HCEC 1CT (cell line): Measurements from ENCODE around the gene SSTR5.
"Not testable (repeated sequence)": the region's sequence is repeated elsewhere in the genome, so short reads cannot be mapped to it uniquely, and the experiment has no call there.

ENCODE experiments used
- DNase-seq: peaks from one replicate; pipeline ENCODE4 v3.0.0-alpha.2; 2017

SSTR5 gene

GRCh38 chr16:1072526-1073261 lies at the start of gene SSTR5:
Gene SSTR5 (plus strand): TSS chr16:1072747. CDS start chr16:1078869, 6,122 bp downstream.
- no peak for DNase-seq

- DNase-seq = no peak
Measured at GRCh38 chr16:1024138-1024537, 48.4 kb upstream of the SSTR5 start.

DNA sequence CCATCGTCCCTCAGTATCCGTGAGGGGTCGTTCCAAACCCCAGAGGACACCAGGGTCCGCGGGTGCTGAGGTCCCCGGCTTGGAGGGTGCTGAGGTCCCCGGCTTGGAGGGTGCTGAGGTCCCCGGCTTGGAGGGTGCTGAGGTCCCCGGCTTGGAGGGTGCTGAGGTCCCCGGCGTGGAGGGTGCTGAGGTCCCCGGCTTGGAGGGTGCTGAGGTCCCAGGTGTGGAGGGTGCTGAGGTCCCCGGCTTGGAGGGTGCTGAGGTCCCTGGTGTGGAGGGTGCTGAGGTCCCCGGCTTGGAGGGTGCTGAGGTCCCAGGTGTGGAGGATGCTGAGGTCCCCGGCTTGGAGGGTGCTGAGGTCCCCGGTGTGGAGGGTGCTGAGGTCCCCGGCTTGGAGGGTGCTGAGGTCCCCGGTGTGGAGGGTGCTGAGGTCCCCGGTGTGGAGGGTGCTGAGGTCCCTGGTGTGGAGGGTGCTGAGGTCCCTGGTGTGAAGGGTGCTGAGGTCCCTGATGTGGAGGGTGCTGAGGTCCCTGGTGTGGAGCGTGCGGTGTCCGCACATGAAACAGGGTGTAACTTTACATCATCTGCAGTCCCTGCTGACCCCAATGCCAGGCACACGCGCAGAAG lies 47.3 kb upstream of the SSTR5 start:
- not testable (repeated sequence) for DNase-seq

DNA sequence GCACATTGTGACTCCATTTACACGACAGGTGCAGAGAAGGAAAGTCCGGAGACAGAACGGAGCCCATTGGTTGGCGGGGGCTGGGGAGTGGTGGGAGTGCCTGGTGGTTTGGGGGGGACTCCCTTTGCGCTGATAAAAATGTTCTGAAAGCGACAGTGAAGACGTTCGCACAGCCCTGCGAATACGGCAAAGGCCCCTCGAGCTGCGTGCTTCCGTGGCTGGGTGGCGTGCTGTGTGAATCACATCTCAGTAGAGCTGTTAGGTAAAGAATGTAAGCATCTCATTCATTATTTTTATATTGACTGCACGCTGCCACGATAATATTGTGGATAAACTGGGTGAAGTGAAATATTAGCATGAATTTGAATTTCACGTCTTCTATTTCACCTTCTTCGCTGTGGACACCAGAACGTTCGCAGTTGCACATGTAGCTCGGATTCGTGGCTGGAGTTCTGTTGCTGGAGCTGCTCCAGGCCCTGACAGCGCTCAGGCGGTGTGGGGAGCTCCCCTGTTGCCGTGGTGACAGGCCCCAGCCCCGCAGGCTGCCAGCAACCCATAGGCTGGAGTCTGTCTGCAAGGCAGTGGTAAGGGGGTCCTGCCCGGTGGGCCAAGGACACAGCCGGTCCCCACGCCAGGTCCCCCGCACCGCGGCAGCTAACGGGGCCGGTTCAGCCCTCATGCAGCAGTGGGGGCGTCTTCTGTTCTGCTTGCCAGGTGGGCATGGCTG lies 46.3 kb upstream of the SSTR5 start:
- DNase-seq = no peak

GRCh38 chr16:1026784-1027500 lies 45.6 kb upstream of the SSTR5 start:
- DNase-seq = no peak

GRCh38 chr16:1027501-1027815 lies 45.1 kb upstream of the SSTR5 start:
- no peak for DNase-seq

GRCh38 chr16:1028056-1028455 lies 44.5 kb upstream of the SSTR5 start:
- DNase-seq = no peak

DNA sequence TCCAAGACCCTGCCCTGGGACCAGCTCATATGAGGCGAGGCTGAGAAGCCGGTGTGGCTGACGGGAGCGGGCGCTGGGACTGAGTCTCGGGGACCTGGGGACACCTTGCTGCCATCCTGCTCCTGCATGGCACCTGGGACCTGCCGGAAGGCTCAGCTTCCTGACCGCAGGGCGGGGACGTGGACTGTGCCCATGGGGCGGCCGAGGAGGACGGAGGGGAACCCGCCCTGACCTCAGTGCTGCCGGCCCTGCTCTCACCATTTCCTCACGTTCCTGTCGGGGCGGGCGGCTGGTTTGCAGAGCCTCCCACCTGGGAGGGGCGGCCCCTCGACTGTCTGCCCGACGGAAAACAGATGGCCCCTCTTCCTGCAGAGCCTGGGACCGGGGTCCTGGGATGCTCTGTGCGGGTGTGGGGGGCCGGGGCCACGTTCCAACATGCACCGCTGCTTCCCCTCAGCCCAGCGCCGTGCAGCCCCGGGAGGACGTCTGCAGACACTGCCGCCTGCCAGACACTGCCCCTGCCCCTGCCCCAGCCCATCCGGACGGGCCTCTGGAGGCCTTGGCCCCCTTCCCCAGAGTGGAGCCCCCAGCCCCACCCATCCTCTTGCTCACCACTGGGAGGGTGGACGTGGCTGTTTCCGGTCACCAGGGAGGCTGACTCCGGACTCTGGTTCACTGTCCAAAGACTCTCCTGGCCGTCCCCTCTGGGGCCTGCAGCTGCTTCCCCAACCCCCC lies 43.9 kb upstream of the SSTR5 start:
- no peak for DNase-seq

GRCh38 chr16:1029259-1029545 lies 43.3 kb upstream of the SSTR5 start:
- no peak for DNase-seq

GRCh38 chr16:1030473-1030901 lies 42.1 kb upstream of the SSTR5 start:
- DNase-seq = no peak

- no peak for DNase-seq
Measured at GRCh38 chr16:1031666-1032065, 40.9 kb upstream of the SSTR5 start.

DNA sequence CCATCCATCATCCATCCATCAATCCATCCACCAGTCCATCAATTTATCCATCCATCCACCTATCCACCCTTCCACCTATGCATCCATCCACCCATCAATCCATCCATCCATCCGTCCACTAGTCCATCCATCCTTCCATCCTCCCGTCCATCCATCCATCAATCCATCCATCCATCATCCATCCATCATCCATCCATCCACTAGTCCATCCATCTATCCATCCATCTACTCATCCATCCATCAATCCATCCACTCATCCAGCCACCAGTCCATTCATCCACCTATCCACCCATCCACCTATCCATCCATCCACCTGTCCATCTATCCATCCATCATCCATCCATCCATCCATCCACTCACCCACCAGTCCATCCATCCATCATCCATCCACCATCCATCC lies 39.9 kb upstream of the SSTR5 start:
- no peak for DNase-seq

GRCh38 chr16:1033128-1033679 lies 39.3 kb upstream of the SSTR5 start:
- no peak for DNase-seq

DNA sequence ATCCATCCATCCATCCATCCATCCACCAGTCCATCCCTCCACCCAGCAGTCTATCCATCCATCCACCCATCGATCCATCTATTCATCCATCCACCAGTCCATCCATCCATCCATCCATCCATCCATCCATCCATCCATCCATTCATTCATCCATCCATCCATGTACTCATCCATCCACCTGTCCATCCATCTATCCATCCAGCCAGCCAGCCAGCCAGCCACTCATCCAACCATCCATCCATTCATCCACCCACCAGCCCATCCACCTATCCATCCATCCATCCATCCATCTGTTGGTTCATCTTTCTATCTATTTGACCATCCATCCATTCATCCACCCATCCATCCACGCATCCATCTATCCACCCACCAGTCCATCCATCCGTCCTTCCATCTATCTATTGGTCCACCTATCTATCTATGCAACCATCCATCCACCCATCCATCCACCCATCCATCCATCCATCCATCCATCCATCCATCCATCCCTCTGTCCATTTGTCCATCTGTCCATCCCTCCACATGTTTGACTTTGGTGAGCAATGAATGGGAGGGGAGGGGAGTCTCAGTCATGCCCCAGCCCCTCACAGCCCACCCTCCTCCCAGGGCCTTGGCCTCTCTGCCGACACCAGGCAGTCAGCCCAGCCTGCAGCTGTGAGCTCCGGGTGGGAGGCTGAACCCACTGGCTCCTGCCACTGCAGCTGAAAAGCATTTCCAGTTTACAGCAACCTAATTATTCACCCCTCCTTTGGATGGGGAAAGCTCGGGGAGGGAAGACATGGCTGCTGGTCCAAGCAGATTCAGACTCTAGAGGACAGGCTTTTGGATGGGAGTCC lies 38.1 kb upstream of the SSTR5 start:
- DNase-seq = no peak

GRCh38 chr16:1035066-1035415 lies 37.5 kb upstream of the SSTR5 start:
- no peak for DNase-seq

DNA sequence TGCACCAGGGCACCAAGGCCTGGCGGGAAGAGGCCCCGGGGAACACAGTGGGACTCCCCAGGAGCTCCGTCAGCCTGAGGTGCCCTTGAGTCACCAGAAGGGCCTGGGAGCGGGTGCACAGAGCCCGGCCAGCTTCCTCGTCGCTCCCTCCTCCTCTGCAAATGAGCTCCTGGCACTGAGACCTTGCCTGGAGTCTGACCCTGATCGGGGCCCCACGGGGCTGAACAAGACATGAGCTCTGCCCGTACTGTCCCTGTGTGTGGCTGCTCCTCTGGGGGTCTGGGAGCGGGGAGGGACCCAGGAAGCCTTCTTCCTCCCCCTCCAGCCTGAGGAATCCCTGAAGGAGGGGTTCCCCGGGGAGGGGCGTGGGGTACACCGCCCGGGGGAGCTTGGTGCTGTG lies 36.4 kb upstream of the SSTR5 start:
- no peak for DNase-seq

- DNase-seq = no peak
Measured at GRCh38 chr16:1036726-1037393, 35.7 kb upstream of the SSTR5 start.

GRCh38 chr16:1037394-1038257 lies 34.9 kb upstream of the SSTR5 start:
- no peak for DNase-seq

- no peak for DNase-seq
Measured at GRCh38 chr16:1038932-1039331, 33.6 kb upstream of the SSTR5 start.

DNA sequence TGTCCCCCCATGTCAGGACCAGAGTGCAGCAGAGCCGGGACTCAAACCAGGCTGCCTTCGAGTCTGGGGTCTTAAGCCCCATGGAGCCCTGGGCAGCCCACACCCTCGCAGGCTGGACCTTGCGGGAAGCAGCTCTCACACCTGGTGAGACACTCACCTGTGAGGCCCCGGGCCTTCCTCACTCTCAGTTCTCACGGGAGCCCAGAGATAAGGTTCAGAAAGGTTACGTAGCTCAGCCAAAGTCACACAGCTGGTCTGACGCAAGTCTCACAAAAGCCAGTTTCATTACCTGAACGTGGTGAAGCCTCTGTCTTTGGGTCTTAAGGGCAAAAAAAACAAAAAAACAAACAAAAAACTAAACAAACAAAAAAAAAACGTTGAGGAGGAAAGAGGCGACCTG lies 32.8 kb upstream of the SSTR5 start:
- no peak for DNase-seq
